Thoracic aorta (tissue), 2 donors: Measurements from ENCODE around the gene GAL3ST1. TPM values are rescaled to one million over a fixed set of nuclear protein-coding genes. Genes with fewer than 3 reads are reported as not detected.

ENCODE experiments used
- ATAC-seq: fragments of 150-250 bp; one replicate; pipeline ENCODE4 v1.8.0; 2017; ENCODE audit warnings: low read depth; ENCODE audit not compliant: insufficient number of reproducible peaks, low FRiP score
- DNase-seq: peaks from one replicate; pipeline ENCODE4 v3.0.0-alpha.2; 2020; ENCODE audit warnings: low spot score
- H3K27ac ChIP-seq, 2 donors: fragments of 200-600 bp; sonication (generic); 1 replicate in 1 of 2; 2 replicates in 1 of 2; pipeline ENCODE4 v1.5.1; 2016; ENCODE audit warnings: mild to moderate bottlenecking in 2 of 2, moderate library complexity in 2 of 2
- H3K27me3 ChIP-seq: fragments of 200-600 bp; sonication (generic); replicated peaks from 2 replicates; pipeline ENCODE4 v1.6.0; 2016; ENCODE audit warnings: mild to moderate bottlenecking; ENCODE audit not compliant: insufficient read depth
- H3K36me3 ChIP-seq: fragments of 200-600 bp; sonication (generic); one replicate; pipeline ENCODE4 v1.5.1; 2016
- H3K4me1 ChIP-seq, 2 donors: fragments of 200-600 bp; sonication (generic); 1 replicate in 1 of 2; 2 replicates in 1 of 2; pipeline versions ENCODE4 v1.5.1 to v1.6.0; 2016; ENCODE audit warnings: low read depth in 2 of 2, mild to moderate bottlenecking in 1 of 2; ENCODE audit not compliant: control insufficient read depth in 1 of 2
- H3K4me3 ChIP-seq: fragments of 200-600 bp; sonication (generic); 2 replicates; pipeline ENCODE4 v1.5.1; 2016; ENCODE audit warnings: mild to moderate bottlenecking
- H3K9me3 ChIP-seq: fragments of 200-600 bp; sonication (generic); 2 replicates; pipeline ENCODE4 v1.5.1; 2016
- total RNA-seq, 2 donors: library from RNA; depleted of rRNA; stranded (reverse); fragments of >200 nt; gene quantifications; one replicate each; pipeline versions ENCODE4 v1.1.0 to v1.2.3, GENCODE V29; 2016
- TF ChIP-seq, protein P1 (sequence below): fragments of 200-600 bp; sonication (generic); IDR thresholded peaks from one replicate; pipeline ENCODE4 v1.5.1; 2019; ENCODE audit warnings: antibody characterized with exemption

The GAL3ST1 gene
- total RNA-seq, 2 donors from 2014 or later: 1.5 to 2.2 TPM

DNA sequence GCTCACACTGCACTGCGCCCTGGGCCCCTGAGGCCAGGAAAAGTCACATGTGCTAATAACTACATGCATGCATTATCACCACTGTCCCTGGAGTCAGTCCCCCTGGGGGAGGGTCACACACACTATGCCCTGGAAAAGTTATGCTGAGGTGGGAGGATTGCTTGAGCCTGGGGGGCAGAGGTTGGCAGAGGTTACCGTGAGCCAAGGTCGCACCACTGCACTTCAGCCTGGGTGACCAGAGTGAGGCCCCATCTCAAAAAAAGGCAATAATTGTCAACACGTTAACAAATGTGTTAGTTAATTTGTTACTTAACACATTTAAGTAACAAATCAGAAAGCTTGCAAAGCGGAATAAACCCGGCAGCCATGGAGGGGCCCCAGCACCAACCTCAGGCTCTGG, 14.6 kb downstream of the GAL3ST1 start:
- H3K4me3 ChIP-seq: no peak overlapping the region
- H3K4me1 ChIP-seq: no peaks in the 10 kb centered on the region
- H3K36me3 ChIP-seq: no peaks in the 10 kb centered on the region
- no peaks in the 10 kb centered on the region for H3K27me3 ChIP-seq
- TF ChIP-seq, protein P1, sequence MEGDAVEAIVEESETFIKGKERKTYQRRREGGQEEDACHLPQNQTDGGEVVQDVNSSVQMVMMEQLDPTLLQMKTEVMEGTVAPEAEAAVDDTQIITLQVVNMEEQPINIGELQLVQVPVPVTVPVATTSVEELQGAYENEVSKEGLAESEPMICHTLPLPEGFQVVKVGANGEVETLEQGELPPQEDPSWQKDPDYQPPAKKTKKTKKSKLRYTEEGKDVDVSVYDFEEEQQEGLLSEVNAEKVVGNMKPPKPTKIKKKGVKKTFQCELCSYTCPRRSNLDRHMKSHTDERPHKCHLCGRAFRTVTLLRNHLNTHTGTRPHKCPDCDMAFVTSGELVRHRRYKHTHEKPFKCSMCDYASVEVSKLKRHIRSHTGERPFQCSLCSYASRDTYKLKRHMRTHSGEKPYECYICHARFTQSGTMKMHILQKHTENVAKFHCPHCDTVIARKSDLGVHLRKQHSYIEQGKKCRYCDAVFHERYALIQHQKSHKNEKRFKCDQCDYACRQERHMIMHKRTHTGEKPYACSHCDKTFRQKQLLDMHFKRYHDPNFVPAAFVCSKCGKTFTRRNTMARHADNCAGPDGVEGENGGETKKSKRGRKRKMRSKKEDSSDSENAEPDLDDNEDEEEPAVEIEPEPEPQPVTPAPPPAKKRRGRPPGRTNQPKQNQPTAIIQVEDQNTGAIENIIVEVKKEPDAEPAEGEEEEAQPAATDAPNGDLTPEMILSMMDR: no peak
- H3K9me3 ChIP-seq: no peaks in the 10 kb centered on the region
- ATAC-seq (no peak), DNase-seq (no peak)
- no peak overlapping the region for H3K27ac ChIP-seq

DNA sequence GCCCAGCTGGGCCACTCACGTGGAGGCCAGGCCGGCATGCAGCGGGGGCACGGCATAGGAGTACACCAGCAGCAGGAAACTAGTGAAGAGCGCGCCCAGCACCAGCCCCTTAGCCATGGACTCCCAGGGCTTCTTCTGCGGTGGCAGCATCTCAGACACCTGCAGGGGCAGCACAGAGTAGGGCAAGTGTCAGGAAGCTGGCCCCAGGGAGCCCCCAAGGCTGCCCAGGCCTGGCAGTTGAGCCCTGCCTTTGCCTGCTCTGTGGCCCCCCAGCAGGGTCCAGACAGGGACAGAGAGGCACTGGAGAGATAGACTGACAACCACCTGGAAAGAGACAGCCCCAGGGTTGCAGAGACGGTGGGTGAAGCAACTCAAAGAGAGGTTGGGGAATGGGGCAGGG, 17.2 kb downstream of the GAL3ST1 start:
- Histone ChIP-seq H3K27ac (no peak overlapping the region), H3K4me3 (no peak overlapping the region), H3K27me3 (no peaks in the 10 kb centered on the region), H3K9me3 (no peaks in the 10 kb centered on the region), H3K4me1 (no peaks in the 10 kb centered on the region), H3K36me3 (no peaks in the 10 kb centered on the region)
- ATAC-seq (no peak), DNase-seq (no peak)
- TF ChIP-seq, protein P1: no peak

DNA sequence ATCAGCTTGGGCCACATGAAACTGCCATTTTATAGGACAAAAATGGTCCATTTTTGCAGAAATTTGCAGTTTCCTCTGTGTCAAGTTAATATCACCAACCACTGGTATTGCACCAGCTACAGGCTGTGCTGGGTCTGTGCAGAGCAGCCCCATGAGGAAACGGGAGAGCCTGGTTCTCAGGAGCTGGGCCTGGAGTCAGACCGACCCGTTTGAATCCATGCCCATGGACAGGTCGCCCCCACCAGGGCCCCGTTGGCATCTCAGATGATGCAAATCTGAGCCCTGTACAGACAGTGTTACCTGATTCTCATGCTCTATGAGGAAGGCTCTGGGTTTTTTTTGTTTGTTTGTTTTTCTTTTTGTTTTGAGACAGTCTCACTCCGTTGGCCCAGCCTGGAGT, 18.1 kb downstream of the GAL3ST1 start:
- H3K27me3 ChIP-seq: no peaks in the 10 kb centered on the region
- ATAC-seq (no peak), DNase-seq (no peak)
- no peak overlapping the region for H3K27ac ChIP-seq
- H3K9me3 ChIP-seq: no peaks in the 10 kb centered on the region
- TF ChIP-seq, protein P1: no peak
- H3K36me3 ChIP-seq: no peaks in the 10 kb centered on the region
- no peaks in the 10 kb centered on the region for H3K4me1 ChIP-seq
- H3K4me3 ChIP-seq: no peak overlapping the region

GRCh38 chr22:30555282-30556210, 18.9 kb downstream of the GAL3ST1 start:
- Histone ChIP-seq H3K4me3 (no peak overlapping the region), H3K27ac (no peak overlapping the region), H3K9me3 (no peaks in the 10 kb centered on the region), H3K27me3 (no peaks in the 10 kb centered on the region), H3K36me3 (no peaks in the 10 kb centered on the region), H3K4me1 (no peaks in the 10 kb centered on the region)
- DNase-seq: no peak
- TF ChIP-seq, protein P1: no peak
- ATAC-seq: no peak

- Histone ChIP-seq H3K27ac (no peak overlapping the region), H3K4me1 (no peaks in the 10 kb centered on the region), H3K27me3 (no peaks in the 10 kb centered on the region), H3K9me3 (no peaks in the 10 kb centered on the region), H3K4me3 (no peak overlapping the region), H3K36me3 (no peaks in the 10 kb centered on the region)
- ATAC-seq (no peak), DNase-seq (no peak)
- TF ChIP-seq, protein P1: no peak
These were observed 20.5 kb downstream of the GAL3ST1 start for GRCh38 chr22:30553971-30554370.
